Stimulated activated CD8-positive, alpha-beta memory T cell treated with anti-CD3 and anti-CD28 coated beads, Interleukin-7, amount 100 ng/mL, for 24 hours (primary cell): Measurements from ENCODE around the gene TUBA8.
"Not testable (repeated sequence)": the region's sequence is repeated elsewhere in the genome, so short reads cannot be mapped to it uniquely, and the experiment has no call there.

Experiments
- DNase-seq: peaks from one replicate; pipeline ENCODE4 v3.0.0-alpha.2; 2020; ENCODE audit warnings: low read depth

Gene TUBA8

GRCh38 chr22:18106550-18107341 is 3.9 kb upstream of the TUBA8 start:
- not testable (repeated sequence) for DNase-seq

- no peak for DNase-seq
Observed at GRCh38 chr22:18108187-18108586, 2.4 kb upstream of the TUBA8 start.

GRCh38 chr22:18109410-18110193 is 1.0 kb upstream of the TUBA8 start:
- DNase-seq = no peak

GRCh38 chr22:18110954-18111758 is 547 bp downstream of the TUBA8 start:
- DNase-seq = no peak

- DNase-seq = no peak
Observed at GRCh38 chr22:18111759-18112330, 1.2 kb downstream of the TUBA8 start.

- DNase-seq = no peak
Observed at GRCh38 chr22:18112440-18112839, 1.8 kb downstream of the TUBA8 start.

GRCh38 chr22:18113680-18114394 is 3.2 kb downstream of the TUBA8 start:
- no peak for DNase-seq

- DNase-seq = no peak
Observed at GRCh38 chr22:18114495-18114894, 3.9 kb downstream of the TUBA8 start.

- no peak for DNase-seq
Observed at GRCh38 chr22:18114976-18115652, 4.5 kb downstream of the TUBA8 start.

GRCh38 chr22:18115906-18116371 is 5.3 kb downstream of the TUBA8 start:
- DNase-seq = no peak

- no peak for DNase-seq
Observed at GRCh38 chr22:18116634-18117033, 6.0 kb downstream of the TUBA8 start.

GRCh38 chr22:18118345-18118915 is 7.8 kb downstream of the TUBA8 start:
- DNase-seq = no peak

- no peak for DNase-seq
Observed at GRCh38 chr22:18119409-18120110, 9.0 kb downstream of the TUBA8 start.

- DNase-seq = no peak
Observed at GRCh38 chr22:18120857-18121256, 10.2 kb downstream of the TUBA8 start.

- no peak for DNase-seq
Observed at GRCh38 chr22:18121506-18121905, 10.9 kb downstream of the TUBA8 start.

GRCh38 chr22:18121954-18122554 is 11.4 kb downstream of the TUBA8 start:
- no peak for DNase-seq

- DNase-seq = not testable (repeated sequence)
Observed at GRCh38 chr22:18123476-18124025, 12.9 kb downstream of the TUBA8 start.

GRCh38 chr22:18126606-18127005 is 16.0 kb downstream of the TUBA8 start:
- DNase-seq = no peak

GRCh38 chr22:18130018-18130417 is 19.4 kb downstream of the TUBA8 start:
- DNase-seq = no peak
